Measurements from ENCODE around the gene THADA.

Gene THADA

GRCh38 chr2:43467891-43468290 lies 127.9 kb downstream of the THADA start:
- no peak for TF ChIP-seq CTCF (IDR thresholded peaks at IDR 0.05; ENCODE audit: low read depth, low read length)
- peak; percentile 48 for DNase-seq (ENCODE audit: low read depth, low spot score)
- H3K4me3 ChIP-seq (ENCODE audit: low read depth, low read length): no peak overlapping the region
- in situ Hi-C loops (cut with HindIII; ENCODE audit: low sequenced_read_pairs): no loop called here

- in situ Hi-C loops (cut with HindIII; ENCODE audit: low sequenced_read_pairs): no loop called here
- DNase-seq (ENCODE audit: low read depth, low spot score): no peak
- no peak overlapping the region for H3K4me3 ChIP-seq (ENCODE audit: low read depth, low read length)
- TF ChIP-seq CTCF (IDR thresholded peaks at IDR 0.05; ENCODE audit: low read depth, low read length): no peak
Measured at GRCh38 chr2:43465234-43465633, 130.6 kb downstream of the THADA start.

GRCh38 chr2:43464590-43464989 lies 131.2 kb downstream of the THADA start:
- TF ChIP-seq CTCF (IDR thresholded peaks at IDR 0.05; ENCODE audit: low read depth, low read length): no peak
- DNase-seq (ENCODE audit: low read depth, low spot score): no peak
- in situ Hi-C loops (cut with HindIII; ENCODE audit: low sequenced_read_pairs): no loop called here
- no peak overlapping the region for H3K4me3 ChIP-seq (ENCODE audit: low read depth, low read length)

GRCh38 chr2:43462866-43463641 lies 132.8 kb downstream of the THADA start:
- no peak for TF ChIP-seq CTCF (IDR thresholded peaks at IDR 0.05; ENCODE audit: low read depth, low read length)

GRCh38 chr2:43461453-43462073 lies 134.3 kb downstream of the THADA start:
- no peak for DNase-seq (ENCODE audit: low read depth, low spot score)
- H3K4me3 ChIP-seq (ENCODE audit: low read depth, low read length): no peak overlapping the region
- in situ Hi-C loops (cut with HindIII; ENCODE audit: low sequenced_read_pairs): no loop called here

More at GRCh38 chr2:43462866-43463641, 132.8 kb downstream of the THADA start:
- no peak for DNase-seq (ENCODE audit: low read depth, low spot score)
- in situ Hi-C loops (cut with HindIII; ENCODE audit: low sequenced_read_pairs): no loop called here
- no peak overlapping the region for H3K4me3 ChIP-seq (ENCODE audit: low read depth, low read length)

More at GRCh38 chr2:43461453-43462073, 134.3 kb downstream of the THADA start:
- TF ChIP-seq CTCF (IDR thresholded peaks at IDR 0.05; ENCODE audit: low read depth, low read length): no peak
